Brain pericyte (primary cell): Measurements from ENCODE around the gene ZCCHC3.

Experiments
- DNase-seq: peaks from one replicate; pipeline ENCODE4 v3.0.0-alpha.2; 2012; ENCODE audit warnings: low read depth, low spot score

The ZCCHC3 gene

GRCh38 chr20:284172-284571 lies 13.2 kb upstream of the ZCCHC3 start:
- DNase-seq: no peak

GRCh38 chr20:286508-286907 lies 10.9 kb upstream of the ZCCHC3 start:
- no peak for DNase-seq

- no peak for DNase-seq
These were observed 8.2 kb upstream of the ZCCHC3 start for GRCh38 chr20:288956-289692.

- no peak for DNase-seq
These were observed 7.7 kb upstream of the ZCCHC3 start for GRCh38 chr20:289693-290083.

- DNase-seq: peak; percentile 84
These were observed 7.1 kb upstream of the ZCCHC3 start, which contains the start of gene C20orf96 for GRCh38 chr20:290084-290831. Gene C20orf96, minus strand, starts transcription at chr20:290750. Its CDS starts 140 bp downstream, at chr20:290610.

GRCh38 chr20:294602-295001 lies 2.8 kb upstream of the ZCCHC3 start:
- DNase-seq: no peak

- DNase-seq: no peak
These were observed 1.6 kb upstream of the ZCCHC3 start for GRCh38 chr20:295804-296203.

- no peak for DNase-seq
These were observed 780 bp downstream of the ZCCHC3 start for GRCh38 chr20:297925-298775.

- no peak for DNase-seq
These were observed 1.5 kb downstream of the ZCCHC3 start for GRCh38 chr20:298776-299391.

- no peak for DNase-seq
These were observed 3.1 kb downstream of the ZCCHC3 start for GRCh38 chr20:300345-300990.

GRCh38 chr20:301886-302848 lies 4.8 kb downstream of the ZCCHC3 start:
- no peak for DNase-seq

- DNase-seq: no peak
These were observed 8.4 kb downstream of the ZCCHC3 start for GRCh38 chr20:305745-306144.

GRCh38 chr20:308427-309038 lies 11.2 kb downstream of the ZCCHC3 start:
- DNase-seq: no peak

- DNase-seq: no peak
These were observed 12.0 kb downstream of the ZCCHC3 start for GRCh38 chr20:309306-309840.

GRCh38 chr20:309841-310644 lies 12.7 kb downstream of the ZCCHC3 start:
- DNase-seq: peak; percentile 96

GRCh38 chr20:310645-311044 lies 13.3 kb downstream of the ZCCHC3 start:
- no peak for DNase-seq

GRCh38 chr20:311609-312008 lies 14.2 kb downstream of the ZCCHC3 start:
- no peak for DNase-seq

GRCh38 chr20:312067-312466 lies 14.7 kb downstream of the ZCCHC3 start:
- no peak for DNase-seq
